Subcutaneous adipose tissue (tissue), 4 donors: Measurements from ENCODE around the gene C19orf33. TPM values are rescaled to one million over a fixed set of nuclear protein-coding genes. Genes with fewer than 3 reads are reported as not detected.

ENCODE experiments used
- CTCF ChIP-seq: fragments of 450-650 bp; IDR thresholded peaks from one replicate; pipeline ENCODE4 v1.5.1; 2016; ENCODE audit warnings: low read depth, mild to moderate bottlenecking, control low read depth, antibody characterized with exemption, moderate library complexity
- total RNA-seq, 4 donors: library from RNA; depleted of rRNA; stranded (reverse); fragments of >200 nt; gene quantifications; one replicate each; pipeline ENCODE4 v1.1.0, GENCODE V29; 2016

Gene C19orf33
- total RNA-seq, 4 donors from 2014 or later: 1.9 to 12.4 (median 3.6) TPM

- no peak for TF ChIP-seq CTCF
These were observed 27.0 kb upstream of the C19orf33 start for GRCh38 chr19:38276942-38277517.

- TF ChIP-seq CTCF: no peak
These were observed 26.5 kb upstream of the C19orf33 start for GRCh38 chr19:38277549-38277948.

GRCh38 chr19:38277969-38278680 is 25.9 kb upstream of the C19orf33 start:
- TF ChIP-seq CTCF: no peak

GRCh38 chr19:38278751-38279150 is 25.3 kb upstream of the C19orf33 start:
- no peak for TF ChIP-seq CTCF

GRCh38 chr19:38280030-38280921 is 23.8 kb upstream of the C19orf33 start:
- TF ChIP-seq CTCF: no peak

GRCh38 chr19:38281811-38282566 is 22.1 kb upstream of the C19orf33 start:
- no peak for TF ChIP-seq CTCF
